Brain microvascular endothelial cell (primary cell): Measurements from ENCODE around the gene TBX21.

Experiments used
- DNase-seq: peaks from one replicate; pipeline ENCODE4 v3.0.0-alpha.2; 2020
- H3K27ac ChIP-seq: fragments of 250-450 bp; sonication (Bioruptor Pico); 2 replicates; pipeline ENCODE4 v1.5.1; 2020; ENCODE audit warnings: mild to moderate bottlenecking, moderate library complexity
- H3K27me3 ChIP-seq: fragments of 250-450 bp; sonication (Bioruptor Pico); replicated peaks from 2 replicates; pipeline ENCODE4 v1.5.1; 2020; ENCODE audit warnings: mild to moderate bottlenecking
- H3K36me3 ChIP-seq: fragments of 250-450 bp; sonication (Bioruptor Pico); replicated peaks from 2 replicates; pipeline ENCODE4 v1.5.1; 2020; ENCODE audit warnings: mild to moderate bottlenecking
- H3K4me3 ChIP-seq: 2 replicates; pipeline ENCODE4 v1.5.1; 2011; ENCODE audit warnings: low read depth, mild to moderate bottlenecking, control low read depth, low read length, moderate library complexity
- in situ Hi-C: cut with HindIII; loops from 2 replicates; pipeline ENCODE4 v1.10.0; 2017; ENCODE audit warnings: low sequenced_read_pairs, low pct_ligation_motif_present
- TF ChIP-seq, protein P1 (sequence below): IDR thresholded peaks from 2 replicates; pipeline ENCODE4 v1.5.1; 2011; ENCODE audit warnings: low read depth, mild to moderate bottlenecking, moderate library complexity, low read length, control low read depth, inconsistent platforms; ENCODE audit errors: missing control alignments

TBX21 gene

DNA sequence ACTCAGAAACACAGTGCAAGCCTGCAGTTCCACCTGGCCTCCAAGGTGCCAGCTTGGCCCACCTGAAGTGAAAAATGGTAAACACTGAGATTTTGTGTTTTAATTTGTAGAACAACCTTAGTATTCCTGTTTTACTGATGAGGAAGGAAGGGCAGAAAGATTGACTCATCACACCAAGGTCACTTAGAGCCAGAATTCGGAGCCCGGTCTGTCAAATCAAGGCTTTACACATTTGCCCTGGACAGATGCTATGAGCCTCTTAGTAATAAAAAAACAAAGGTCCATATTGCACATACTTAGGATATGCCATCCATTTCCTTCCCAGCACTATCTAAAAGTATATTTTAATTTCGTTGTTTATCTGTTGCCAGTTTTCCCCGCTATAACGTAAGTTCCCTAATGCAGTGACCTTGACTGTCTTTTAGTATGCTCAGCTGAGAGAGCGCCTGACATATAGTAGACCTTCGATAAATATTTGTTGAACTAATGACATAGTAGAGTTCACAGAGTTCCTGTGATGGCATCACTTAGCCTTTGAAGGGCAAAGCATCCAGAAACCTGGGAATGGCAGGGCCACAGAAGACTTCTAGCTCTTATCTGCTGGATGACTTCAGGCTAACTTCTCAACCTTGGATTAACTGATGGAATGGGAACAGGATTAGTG, 46.2 kb upstream of the TBX21 start:
- Histone ChIP-seq H3K4me3 (no peak overlapping the region), H3K36me3 (peaks cover 35% of the 10 kb centered on the region), H3K27ac (peak overlapping the region; percentile 24), H3K27me3 (no peaks in the 10 kb centered on the region)
- in situ Hi-C loops = no loop called here
- DNase-seq = no peak
- TF ChIP-seq, protein P1, sequence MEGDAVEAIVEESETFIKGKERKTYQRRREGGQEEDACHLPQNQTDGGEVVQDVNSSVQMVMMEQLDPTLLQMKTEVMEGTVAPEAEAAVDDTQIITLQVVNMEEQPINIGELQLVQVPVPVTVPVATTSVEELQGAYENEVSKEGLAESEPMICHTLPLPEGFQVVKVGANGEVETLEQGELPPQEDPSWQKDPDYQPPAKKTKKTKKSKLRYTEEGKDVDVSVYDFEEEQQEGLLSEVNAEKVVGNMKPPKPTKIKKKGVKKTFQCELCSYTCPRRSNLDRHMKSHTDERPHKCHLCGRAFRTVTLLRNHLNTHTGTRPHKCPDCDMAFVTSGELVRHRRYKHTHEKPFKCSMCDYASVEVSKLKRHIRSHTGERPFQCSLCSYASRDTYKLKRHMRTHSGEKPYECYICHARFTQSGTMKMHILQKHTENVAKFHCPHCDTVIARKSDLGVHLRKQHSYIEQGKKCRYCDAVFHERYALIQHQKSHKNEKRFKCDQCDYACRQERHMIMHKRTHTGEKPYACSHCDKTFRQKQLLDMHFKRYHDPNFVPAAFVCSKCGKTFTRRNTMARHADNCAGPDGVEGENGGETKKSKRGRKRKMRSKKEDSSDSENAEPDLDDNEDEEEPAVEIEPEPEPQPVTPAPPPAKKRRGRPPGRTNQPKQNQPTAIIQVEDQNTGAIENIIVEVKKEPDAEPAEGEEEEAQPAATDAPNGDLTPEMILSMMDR = no peak

DNA sequence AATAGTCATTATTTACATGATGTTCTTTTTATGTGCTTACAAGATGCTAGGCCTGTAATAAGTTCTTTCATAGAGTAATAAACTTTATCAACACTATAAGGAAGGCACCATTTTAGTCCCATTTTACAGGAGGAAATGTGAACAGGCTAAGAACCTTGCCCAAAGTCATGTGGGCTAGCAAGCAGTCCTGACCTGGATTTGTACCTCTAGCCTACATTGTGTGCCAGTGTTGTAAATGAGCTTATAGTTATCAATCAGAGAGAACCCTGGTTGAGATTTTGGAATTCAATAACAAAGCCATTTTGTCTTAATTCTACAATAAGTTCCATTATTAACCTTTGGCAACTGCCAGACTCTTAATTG, 45.7 kb upstream of the TBX21 start:
- DNase-seq = no peak
- Histone ChIP-seq H3K27ac (no peak overlapping the region), H3K36me3 (peaks cover 30% of the 10 kb centered on the region), H3K27me3 (no peaks in the 10 kb centered on the region), H3K4me3 (no peak overlapping the region)
- TF ChIP-seq, protein P1 = no peak
- in situ Hi-C loops = no loop called here

DNA sequence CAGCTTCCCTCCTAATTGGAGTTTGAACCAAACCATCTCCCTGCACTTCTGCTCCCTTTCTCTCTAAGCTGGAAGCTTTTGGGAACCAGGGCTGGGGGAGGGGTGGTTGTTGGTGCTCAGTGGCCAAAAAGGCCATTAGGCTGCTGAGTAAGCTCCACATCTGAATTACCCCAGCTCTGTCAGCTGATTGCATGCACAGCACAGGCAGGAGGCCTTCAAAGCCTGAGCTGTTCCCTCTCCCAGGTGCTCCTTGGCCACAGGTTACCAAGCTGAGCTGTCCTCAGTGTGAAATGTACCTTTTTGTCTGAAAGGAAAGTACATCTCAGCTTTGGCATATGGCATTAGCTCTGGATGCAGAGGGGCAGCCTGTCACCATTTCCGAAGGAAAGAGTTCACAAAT, 45.3 kb upstream of the TBX21 start:
- no peaks in the 10 kb centered on the region for H3K27me3 ChIP-seq
- no peak overlapping the region for H3K27ac ChIP-seq
- in situ Hi-C loops = no loop called here
- DNase-seq = no peak
- peaks cover 26% of the 10 kb centered on the region for H3K36me3 ChIP-seq
- TF ChIP-seq, protein P1 = no peak
- H3K4me3 ChIP-seq = no peak overlapping the region

DNA sequence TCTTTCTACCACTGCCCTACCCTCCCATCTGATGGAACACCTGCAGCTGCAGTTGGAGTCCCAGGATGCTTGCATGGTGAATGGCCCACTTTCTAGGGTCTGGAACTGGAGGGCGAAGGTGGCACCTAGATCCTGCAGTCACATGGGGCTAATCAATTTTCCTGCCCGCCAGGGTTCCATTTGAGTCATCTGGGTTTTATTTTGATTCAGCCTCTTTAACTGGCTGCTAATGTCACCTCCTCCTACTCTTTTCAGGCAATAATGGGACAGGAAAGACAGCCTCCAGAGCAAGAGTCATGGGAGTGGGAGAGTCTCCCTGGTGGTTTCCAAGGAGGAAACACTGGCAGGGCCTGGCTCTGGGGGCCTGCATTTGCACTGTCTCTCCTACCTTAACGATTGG, 42.9 kb upstream of the TBX21 start:
- Histone ChIP-seq H3K27ac (no peak overlapping the region), H3K27me3 (no peaks in the 10 kb centered on the region), H3K4me3 (no peak overlapping the region), H3K36me3 (peaks cover 5% of the 10 kb centered on the region)
- in situ Hi-C loops = no loop called here
- TF ChIP-seq, protein P1 = no peak
- no peak for DNase-seq

DNA sequence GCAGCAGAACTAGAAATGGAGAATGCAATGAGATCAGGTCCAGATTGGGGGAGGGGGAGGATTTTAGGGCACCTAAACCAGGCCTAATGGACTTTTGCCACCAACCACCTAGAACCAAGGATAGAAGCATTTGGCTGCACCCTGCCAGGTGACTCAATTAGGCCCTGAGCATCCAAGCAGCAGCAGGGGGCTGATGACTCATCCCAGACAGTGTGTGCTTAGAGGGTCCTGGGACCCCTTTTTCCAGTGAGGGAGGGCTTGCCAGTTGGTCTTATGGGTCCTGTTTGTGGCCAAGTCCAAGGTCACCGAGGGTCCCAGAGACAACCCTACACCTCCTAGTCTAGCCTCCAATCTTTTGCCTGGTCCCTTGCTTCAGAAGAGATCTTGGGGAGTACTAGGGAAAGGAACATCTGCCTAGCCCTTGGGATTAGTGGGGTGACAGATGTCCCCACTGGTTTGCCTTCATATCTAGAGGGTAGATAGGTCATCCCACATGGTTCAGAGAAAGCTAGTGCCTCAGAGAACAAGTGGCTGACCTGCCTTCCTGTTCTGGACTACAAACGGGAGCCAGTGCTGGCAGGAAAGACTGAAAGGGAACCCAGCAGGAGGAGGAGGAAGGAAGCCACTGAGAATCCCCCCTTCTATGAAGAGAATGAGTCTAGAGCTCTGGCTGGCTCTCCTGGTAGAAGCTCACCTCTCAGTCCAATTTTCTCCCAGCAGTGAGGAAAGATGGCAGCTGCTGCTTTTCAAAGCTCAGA, 40.7 kb upstream of the TBX21 start:
- no peak overlapping the region for H3K27ac ChIP-seq
- no peaks in the 10 kb centered on the region for H3K27me3 ChIP-seq
- no peaks in the 10 kb centered on the region for H3K36me3 ChIP-seq
- no peak for DNase-seq
- no peak overlapping the region for H3K4me3 ChIP-seq
- TF ChIP-seq, protein P1 = no peak
- in situ Hi-C loops = no loop called here
